T-cell (primary cell): ENCODE results near the gene PORCN. TPM values are rescaled to one million over a fixed set of nuclear protein-coding genes. Genes with fewer than 3 reads are reported as not detected.
A peak's percentile ranks its signal among the peaks of the same experiment; 100 is the strongest.

Source experiments
- ATAC-seq, 4 experiments: fragments of 200-7000 bp in 3 of 4; fragments of 150-1000 bp in 1 of 4; cut with Tn5 transposase; replicated peaks in 1 of 4; 1 replicate in 3 of 4; 2 replicates in 1 of 4; pipeline ENCODE4 v1.10.0; 2021; ENCODE audit warnings: moderate library complexity in 3 of 4, mild to moderate bottlenecking in 2 of 4, moderate number of reproducible peaks in 1 of 4
- CTCF ChIA-PET, 2 donors: fragments of 300-600 bp; sonication (Branson Sonifier 250); formaldehyde crosslinking; loops; one replicate each; lab custom pipeline; 2022; ENCODE audit warnings: antibody characterized with exemption in 2 of 2; lab: Charles Lee
- POLR2A ChIA-PET, 2 donors: fragments of 300-600 bp; sonication (Branson Sonifier 250); formaldehyde crosslinking; loops; one replicate each; lab custom pipeline; 2022; ENCODE audit warnings: antibody characterized with exemption in 2 of 2; lab: Charles Lee
- DNase-seq, 35 experiments: peaks; one replicate each; pipeline versions ENCODE4 v3.0.0 to v3.0.0-alpha.2; 2013 to 2023
- H3K27ac ChIP-seq: one replicate; pipeline ENCODE4 v1.5.1; 2013; ENCODE audit warnings: low read length
- H3K27me3 ChIP-seq, 2 experiments: replicated peaks in 1 of 2; 1 replicate in 1 of 2; 2 replicates in 1 of 2; pipeline versions ENCODE4 v1.6.1 to v1.7.0; 2013; ENCODE audit warnings: low read length in 1 of 2, mixed read lengths in 1 of 2; ENCODE audit not compliant: control insufficient read depth in 2 of 2, insufficient read depth in 2 of 2; ENCODE audit errors: extremely low read depth in 1 of 2
- H3K36me3 ChIP-seq, 2 donors: 1 replicate in 1 of 2; 2 replicates in 1 of 2; pipeline versions ENCODE4 v1.6.1 to v1.7.0; 2013; ENCODE audit warnings: low read length in 1 of 2; ENCODE audit not compliant: control insufficient read depth in 2 of 2, insufficient read depth in 1 of 2; ENCODE audit errors: extremely low read depth in 1 of 2
- H3K4me1 ChIP-seq, 2 experiments: 1 replicate in 1 of 2; 2 replicates in 1 of 2; pipeline versions ENCODE4 v1.6.1 to v1.7.0; 2013; ENCODE audit warnings: low read length in 2 of 2, mixed read lengths in 1 of 2; ENCODE audit not compliant: insufficient read depth in 2 of 2, control insufficient read depth in 1 of 2; ENCODE audit errors: extremely low read depth in 1 of 2
- H3K4me3 ChIP-seq, 2 donors: 1 replicate in 1 of 2; 2 replicates in 1 of 2; pipeline versions ENCODE4 v1.5.1 to v1.7.0; 2013; ENCODE audit warnings: mild to moderate bottlenecking in 2 of 2, low read length in 1 of 2, moderate library complexity in 1 of 2; ENCODE audit not compliant: control insufficient read depth in 1 of 2; ENCODE audit errors: extremely low read depth in 1 of 2
- H3K9me3 ChIP-seq: 2 replicates; pipeline ENCODE4 v1.7.0; 2013
- H3K27ac Mint-ChIP-seq, 2 donors: one replicate each; pipeline ENCODE4 v1.8.0; 2020 to 2021; ENCODE audit warnings: mild to moderate bottlenecking in 2 of 2, mixed read lengths in 2 of 2
- H3K27me3 Mint-ChIP-seq, 2 donors: one replicate each; pipeline ENCODE4 v1.8.0; 2021 to 2022; ENCODE audit warnings: mixed read lengths in 2 of 2
- H3K36me3 Mint-ChIP-seq: one replicate; pipeline ENCODE4 v1.8.0; 2021; ENCODE audit warnings: mixed read lengths
- H3K4me1 Mint-ChIP-seq, 3 donors: one replicate each; pipeline ENCODE4 v1.8.0; 2020 to 2022; ENCODE audit warnings: mixed read lengths in 3 of 3, mild to moderate bottlenecking in 1 of 3
- H3K4me3 Mint-ChIP-seq, 3 donors: one replicate each; pipeline ENCODE4 v1.8.0; 2020 to 2022; ENCODE audit warnings: mild to moderate bottlenecking in 3 of 3, mixed read lengths in 3 of 3, moderate library complexity in 3 of 3
- H3K9me3 Mint-ChIP-seq, 3 donors: one replicate each; pipeline ENCODE4 v1.8.0; 2020 to 2022; ENCODE audit warnings: mixed read lengths in 3 of 3
- WGBS: methylation state at CpG from one replicate; pipeline ENCODE4 v1.1.5; 2013; ENCODE audit warnings: missing lambda C conversion rate; ENCODE audit not compliant: insufficient coverage; 5-methylcytosine and 5-hydroxymethylcytosine counted together
- total RNA-seq, 35 experiments: library from RNA in 6 of 35; stranded (reverse) in 6 of 35; fragments of 120-200 nt in 1 of 35; gene quantifications; one replicate each; pipeline versions ENCODE4 v1.2.1 to v1.2.4 and lab custom pipeline; 2013 to 2026

PORCN gene
- total RNA-seq, 5 donors from 2014 or later (not counting 1 experiment from before 2014, with no cell fraction given) = 16.8 to 21.7 (median 18.6) TPM

- no peaks in the 10 kb centered on the region for H3K9me3 ChIP-seq
- H3K36me3 Mint-ChIP-seq = peaks cover 10% of the 10 kb centered on the region
- H3K36me3 ChIP-seq = peaks cover 0 to 8% of the 10 kb centered on the region in 2 donors
- H3K4me1 Mint-ChIP-seq = peaks cover 10 to 32% (median 26%) of the 10 kb centered on the region in 3 donors
- POLR2A ChIA-PET = no interaction called here
- peak overlapping the region; percentile 83 to 85 for H3K27ac Mint-ChIP-seq
- H3K4me3 Mint-ChIP-seq = peak overlapping the region; percentile 86 to 90 (median 88)
- WGBS = 88% methylated on average over 7 of the region's 11 CpGs
- DNase-seq = no peak
- H3K9me3 Mint-ChIP-seq = no peaks in the 10 kb centered on the region
- CTCF ChIA-PET = no interaction called here
- peak in 1 of 4 experiments; percentile 1 for ATAC-seq
- peak overlapping the region; percentile 53 to 73 for H3K4me3 ChIP-seq
- H3K27me3 ChIP-seq = no peaks in the 10 kb centered on the region
- no peak overlapping the region for H3K27ac ChIP-seq
- H3K4me1 ChIP-seq = peaks cover 0 to 22% of the 10 kb centered on the region in 2 experiments
- no peaks in the 10 kb centered on the region for H3K27me3 Mint-ChIP-seq
These were observed 827 bp downstream of the PORCN start for GRCh38 chrX:48509619-48510018.

DNA sequence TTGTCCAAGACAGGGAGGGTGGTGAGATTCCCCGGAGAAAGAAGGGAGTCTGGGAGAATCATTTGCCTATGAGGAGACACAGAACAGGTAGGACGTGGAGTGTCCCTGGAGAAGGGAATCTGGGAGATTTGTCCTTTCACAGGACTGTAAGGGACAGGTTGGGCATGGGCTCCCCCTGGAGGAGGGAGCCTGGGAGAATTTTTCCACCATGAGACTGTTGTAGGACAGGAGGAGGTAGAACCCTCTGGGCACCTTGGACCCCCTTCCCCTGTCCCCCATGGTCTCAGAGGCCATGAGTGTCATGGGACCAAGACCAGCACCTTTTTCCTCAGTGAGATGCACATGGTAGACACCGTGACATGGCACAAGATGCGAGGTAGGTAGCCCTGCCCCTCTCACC lies 2.8 kb downstream of the PORCN start:
- no peaks in the 10 kb centered on the region for H3K9me3 Mint-ChIP-seq
- no peaks in the 10 kb centered on the region for H3K27me3 Mint-ChIP-seq
- H3K4me3 Mint-ChIP-seq = peak overlapping the region in 1 of 3 donors; percentile 39
- peaks cover 0 to 10% of the 10 kb centered on the region in 2 donors for H3K36me3 ChIP-seq
- no peak for DNase-seq
- ATAC-seq = no peak
- WGBS = 100% methylated on average over 3 of the region's 4 CpGs
- H3K4me1 Mint-ChIP-seq = peaks cover 10 to 35% (median 26%) of the 10 kb centered on the region in 3 donors
- no peaks in the 10 kb centered on the region for H3K9me3 ChIP-seq
- peaks cover 15% of the 10 kb centered on the region for H3K36me3 Mint-ChIP-seq
- ChIA-PET CTCF (no interaction called here), POLR2A (no interaction called here)
- H3K4me3 ChIP-seq = no peak overlapping the region
- no peak overlapping the region for H3K27ac Mint-ChIP-seq
- peaks cover 0 to 22% of the 10 kb centered on the region in 2 experiments for H3K4me1 ChIP-seq
- no peak overlapping the region for H3K27ac ChIP-seq
- no peaks in the 10 kb centered on the region for H3K27me3 ChIP-seq

DNA sequence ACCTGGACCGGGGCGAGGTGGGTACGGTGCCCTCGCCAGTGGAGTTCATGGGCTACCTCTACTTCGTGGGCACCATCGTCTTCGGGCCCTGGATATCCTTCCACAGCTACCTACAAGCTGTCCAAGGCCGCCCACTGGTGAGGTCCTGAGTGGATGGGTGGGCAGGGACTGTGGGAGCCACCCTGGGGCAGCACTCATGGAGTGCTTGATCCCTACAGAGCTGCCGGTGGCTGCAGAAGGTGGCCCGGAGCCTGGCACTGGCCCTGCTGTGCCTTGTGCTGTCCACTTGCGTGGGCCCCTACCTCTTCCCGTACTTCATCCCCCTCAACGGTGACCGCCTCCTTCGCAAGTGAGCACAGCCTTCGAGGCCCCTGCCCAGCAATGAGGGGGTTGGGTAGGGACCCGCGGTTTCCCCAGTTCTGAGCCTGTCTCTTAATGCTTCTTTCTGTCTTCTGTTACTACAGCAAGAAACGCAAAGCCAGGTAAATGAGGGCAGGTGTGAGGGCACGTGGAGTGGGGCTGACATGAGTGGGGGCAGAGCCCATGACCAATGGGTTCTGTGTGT lies 3.7 kb downstream of the PORCN start:
- Histone ChIP-seq H3K4me3 (no peak overlapping the region), H3K27ac (no peak overlapping the region), H3K4me1 (peaks cover 0 to 28% of the 10 kb centered on the region in 2 experiments), H3K9me3 (no peaks in the 10 kb centered on the region), H3K36me3 (peaks cover 0 to 10% of the 10 kb centered on the region in 2 donors), H3K27me3 (no peaks in the 10 kb centered on the region)
- ChIA-PET CTCF (no interaction called here), POLR2A (no interaction called here)
- Mint-ChIP-seq H3K36me3 (peaks cover 15% of the 10 kb centered on the region), H3K27ac (no peak overlapping the region), H3K9me3 (no peaks in the 10 kb centered on the region), H3K4me1 (peaks cover 15 to 39% (median 31%) of the 10 kb centered on the region in 3 donors), H3K4me3 (no peak overlapping the region), H3K27me3 (no peaks in the 10 kb centered on the region)
- no peak for DNase-seq
- 100% methylated on average over 1 of the region's 20 CpGs for WGBS
- ATAC-seq = no peak

DNA sequence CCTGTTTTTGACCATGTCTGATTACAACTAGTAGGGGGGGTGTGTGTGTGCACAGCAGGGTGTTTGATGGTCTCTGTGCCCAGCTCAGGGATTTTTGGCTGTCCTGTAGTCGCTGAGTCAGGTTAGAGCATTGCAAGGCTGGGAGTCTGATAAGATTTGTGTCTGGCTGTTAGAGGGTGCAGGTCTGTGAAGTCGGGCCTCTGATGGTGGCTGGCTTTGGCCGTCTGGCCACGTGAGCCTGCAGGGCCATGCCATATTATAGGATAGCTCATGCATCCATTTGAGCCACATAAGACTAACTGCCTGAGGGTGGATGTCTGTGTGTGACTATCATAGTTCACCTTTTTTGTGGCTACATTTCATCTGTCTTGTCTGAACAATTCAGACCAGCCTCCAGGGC lies 4.9 kb downstream of the PORCN start:
- CTCF ChIA-PET = no interaction called here
- POLR2A ChIA-PET = interaction anchor here in 1 of 2 donors (0.6 kb wide), 1 partner anchor 60 kb away, joined by 5 read pairs; no protein-coding TSS in a partner anchor
- peaks cover 15% of the 10 kb centered on the region for H3K36me3 Mint-ChIP-seq
- DNase-seq (no peak), ATAC-seq (no peak)
- H3K27ac Mint-ChIP-seq = no peak overlapping the region
- peaks cover 11 to 35% (median 26%) of the 10 kb centered on the region in 3 donors for H3K4me1 Mint-ChIP-seq
- no peaks in the 10 kb centered on the region for H3K27me3 Mint-ChIP-seq
- WGBS = 100% methylated on average over 1 of the region's 4 CpGs
- Histone ChIP-seq H3K36me3 (peaks cover 0 to 10% of the 10 kb centered on the region in 2 donors), H3K9me3 (no peaks in the 10 kb centered on the region), H3K27ac (no peak overlapping the region), H3K27me3 (no peaks in the 10 kb centered on the region), H3K4me3 (no peak overlapping the region), H3K4me1 (peaks cover 0 to 20% of the 10 kb centered on the region in 2 experiments)
- H3K4me3 Mint-ChIP-seq = no peak overlapping the region
- no peaks in the 10 kb centered on the region for H3K9me3 Mint-ChIP-seq

DNA sequence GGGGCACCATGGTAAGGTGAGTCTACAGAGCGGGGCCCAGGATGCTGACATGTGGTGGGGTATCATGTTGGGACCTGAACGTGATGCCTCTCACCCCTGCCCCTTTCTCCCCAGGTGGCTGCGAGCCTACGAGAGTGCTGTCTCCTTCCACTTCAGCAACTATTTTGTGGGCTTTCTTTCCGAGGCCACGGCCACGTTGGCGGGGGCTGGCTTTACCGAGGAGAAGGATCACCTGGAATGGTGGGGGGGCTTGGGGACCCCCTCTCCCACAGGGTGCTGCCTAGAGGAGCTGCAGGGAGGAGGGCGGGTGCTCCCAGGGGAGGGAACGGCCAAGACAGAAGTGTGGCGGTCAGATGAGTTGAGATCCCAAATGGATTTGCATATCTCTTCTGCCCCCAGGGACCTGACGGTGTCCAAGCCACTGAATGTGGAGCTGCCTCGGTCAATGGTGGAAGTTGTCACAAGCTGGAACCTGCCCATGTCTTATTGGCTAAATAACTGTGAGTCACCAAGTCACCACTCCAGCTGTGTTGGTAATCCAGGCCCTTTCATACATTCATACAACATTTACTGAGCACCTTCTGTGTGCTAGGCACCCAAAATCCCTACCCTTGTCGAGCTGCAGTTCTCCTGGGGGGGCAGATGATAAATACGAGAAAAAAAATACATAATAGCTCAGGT lies 5.5 kb downstream of the PORCN start:
- Histone ChIP-seq H3K4me3 (no peak overlapping the region), H3K4me1 (peaks cover 0 to 17% of the 10 kb centered on the region in 2 experiments), H3K27ac (no peak overlapping the region), H3K9me3 (no peaks in the 10 kb centered on the region), H3K27me3 (no peaks in the 10 kb centered on the region), H3K36me3 (peaks cover 0 to 10% of the 10 kb centered on the region in 2 donors)
- no peak for DNase-seq
- H3K36me3 Mint-ChIP-seq = peaks cover 15% of the 10 kb centered on the region
- no peaks in the 10 kb centered on the region for H3K27me3 Mint-ChIP-seq
- H3K27ac Mint-ChIP-seq = no peak overlapping the region
- POLR2A ChIA-PET = no interaction called here
- peaks cover 12 to 36% (median 25%) of the 10 kb centered on the region in 3 donors for H3K4me1 Mint-ChIP-seq
- CTCF ChIA-PET = no interaction called here
- H3K4me3 Mint-ChIP-seq = no peak overlapping the region
- no peak for ATAC-seq
- 100% methylated on average over 1 of the region's 16 CpGs for WGBS
- no peaks in the 10 kb centered on the region for H3K9me3 Mint-ChIP-seq

- Mint-ChIP-seq H3K36me3 (peaks cover 15% of the 10 kb centered on the region), H3K4me1 (peaks cover 9 to 36% (median 18%) of the 10 kb centered on the region in 3 donors), H3K27me3 (no peaks in the 10 kb centered on the region), H3K27ac (no peak overlapping the region), H3K4me3 (no peak overlapping the region), H3K9me3 (no peaks in the 10 kb centered on the region)
- DNase-seq (no peak), ATAC-seq (no peak)
- WGBS = 100% methylated on average over 7 of the region's 9 CpGs
- H3K9me3 ChIP-seq = no peaks in the 10 kb centered on the region
- H3K27ac ChIP-seq = no peak overlapping the region
- peaks cover 0 to 15% of the 10 kb centered on the region in 2 experiments for H3K4me1 ChIP-seq
- CTCF ChIA-PET = no interaction called here
- POLR2A ChIA-PET = no interaction called here
- no peak overlapping the region for H3K4me3 ChIP-seq
- peaks cover 0 to 10% of the 10 kb centered on the region in 2 donors for H3K36me3 ChIP-seq
- no peaks in the 10 kb centered on the region for H3K27me3 ChIP-seq
These were observed 6.2 kb downstream of the PORCN start for GRCh38 chrX:48514868-48515460.
